Endothelial cell of hepatic sinusoid (primary cell): ENCODE measurements around the gene LRRC8E.

Source experiments
- in situ Hi-C: cut with HindIII; loops from 2 replicates; pipeline ENCODE4 v1.10.0; 2017; ENCODE audit warnings: low sequenced_read_pairs

The LRRC8E gene

GRCh38 chr19:7865262-7865911, 22.9 kb upstream of the LRRC8E start:
- in situ Hi-C loops, result no loop called here

GRCh38 chr19:7866399-7867091, 21.8 kb upstream of the LRRC8E start:
- in situ Hi-C loops, result no loop called here

GRCh38 chr19:7867092-7867844, 21.0 kb upstream of the LRRC8E start:
- in situ Hi-C loops, result no loop called here

GRCh38 chr19:7868326-7868670, 20.0 kb upstream of the LRRC8E start:
- in situ Hi-C loops, result no loop called here

- in situ Hi-C loops, result no loop called here
These were observed 19.4 kb upstream of the LRRC8E start for GRCh38 chr19:7868671-7869452.

GRCh38 chr19:7869453-7869909, 18.8 kb upstream of the LRRC8E start:
- in situ Hi-C loops, result no loop called here

GRCh38 chr19:7869910-7870511, 18.3 kb upstream of the LRRC8E start:
- in situ Hi-C loops, result no loop called here

GRCh38 chr19:7870571-7871436, 17.5 kb upstream of the LRRC8E start:
- in situ Hi-C loops, result no loop called here

GRCh38 chr19:7871437-7872305, 16.6 kb upstream of the LRRC8E start:
- in situ Hi-C loops, result no loop called here

GRCh38 chr19:7872306-7873204, 15.8 kb upstream of the LRRC8E start:
- in situ Hi-C loops, result no loop called here

- in situ Hi-C loops, result no loop called here
These were observed 14.8 kb upstream of the LRRC8E start for GRCh38 chr19:7873304-7874075.

GRCh38 chr19:7874076-7874896, 14.0 kb upstream of the LRRC8E start, which contains the start of gene PRR36:
TSS of gene PRR36 (minus strand) at chr19:7874390. CDS start at chr19:7873689, 701 bp downstream.
- in situ Hi-C loops, result no loop called here

GRCh38 chr19:7874897-7875273, 13.4 kb upstream of the LRRC8E start:
- in situ Hi-C loops, result no loop called here

- in situ Hi-C loops, result no loop called here
These were observed 11.0 kb upstream of the LRRC8E start for GRCh38 chr19:7877249-7877836.

GRCh38 chr19:7879111-7879807, 9.1 kb upstream of the LRRC8E start:
- in situ Hi-C loops, result no loop called here
